H9 (cell line): ENCODE results near the gene GARRE1. TPM values are rescaled to one million over a fixed set of nuclear protein-coding genes. Genes with fewer than 3 reads are reported as not detected.

Experiments used
- DNase-seq: peaks from one replicate; pipeline ENCODE4 v3.0.0-alpha.2; 2017
- H2AFZ ChIP-seq: one replicate; pipeline ENCODE4 v1.6.1; 2013; ENCODE audit warnings: mild to moderate bottlenecking, low read length, control low read depth, moderate library complexity
- H2AK5ac ChIP-seq: 2 replicates; pipeline ENCODE4 v1.6.1; 2013; ENCODE audit warnings: low read length, control low read depth, mixed read lengths; ENCODE audit not compliant: insufficient read length
- H2BK120ac ChIP-seq: one replicate; pipeline ENCODE4 v1.6.1; 2013; ENCODE audit warnings: low read depth, mild to moderate bottlenecking, low read length, control low read depth, inconsistent platforms; ENCODE audit not compliant: poor library complexity, severe bottlenecking
- H2BK12ac ChIP-seq: 2 replicates; pipeline ENCODE4 v1.6.1; 2013; ENCODE audit warnings: low read length, control low read depth, mixed read lengths, low read depth; ENCODE audit not compliant: insufficient read length
- H2BK15ac ChIP-seq: 2 replicates; pipeline ENCODE4 v1.6.1; 2013; ENCODE audit warnings: low read depth, low read length, control low read depth
- H2BK20ac ChIP-seq: one replicate; pipeline ENCODE4 v1.6.1; 2013; ENCODE audit warnings: low read depth, mild to moderate bottlenecking, low read length, control low read depth, inconsistent platforms; ENCODE audit not compliant: poor library complexity, severe bottlenecking
- H2BK5ac ChIP-seq: 2 replicates; pipeline ENCODE4 v1.6.1; 2013; ENCODE audit warnings: low read length, control low read depth, mixed read lengths; ENCODE audit not compliant: insufficient read length
- H3K14ac ChIP-seq: 2 replicates; pipeline ENCODE4 v1.6.1; 2013; ENCODE audit warnings: low read length, control low read depth; ENCODE audit not compliant: insufficient read depth
- H3K18ac ChIP-seq: 2 replicates; pipeline ENCODE4 v1.6.1; 2013; ENCODE audit warnings: low read depth, mild to moderate bottlenecking, mixed read lengths, low read length, control low read depth; ENCODE audit not compliant: insufficient read length
- H3K23ac ChIP-seq: 2 replicates; pipeline ENCODE4 v1.6.1; 2013; ENCODE audit warnings: low read length, control low read depth, mixed read lengths, low read depth; ENCODE audit not compliant: insufficient read length
- H3K23me2 ChIP-seq: 2 replicates; pipeline ENCODE4 v1.6.1; 2013; ENCODE audit warnings: low read depth, mild to moderate bottlenecking, mixed read lengths, low read length, control low read depth; ENCODE audit not compliant: insufficient read length, poor library complexity, severe bottlenecking
- H3K27ac ChIP-seq: 2 replicates; pipeline ENCODE4 v1.5.1; 2013; ENCODE audit warnings: low read length, control low read depth, mixed read lengths, low read depth; ENCODE audit not compliant: insufficient read length
- H3K27me3 ChIP-seq: 2 replicates; pipeline ENCODE4 v1.6.1; 2013; ENCODE audit warnings: low read length, control low read depth, inconsistent platforms; ENCODE audit not compliant: insufficient read depth
- H3K4ac ChIP-seq: 2 replicates; pipeline ENCODE4 v1.6.1; 2013; ENCODE audit warnings: low read depth, mild to moderate bottlenecking, control low read depth, inconsistent platforms, low read length, moderate library complexity
- H3K4me1 ChIP-seq: 2 replicates; pipeline ENCODE4 v1.6.1; 2013; ENCODE audit warnings: low read length, control low read depth, inconsistent platforms; ENCODE audit not compliant: insufficient read depth
- H3K4me2 ChIP-seq: 2 replicates; pipeline ENCODE4 v1.6.1; 2013; ENCODE audit warnings: low read length, control low read depth, mixed read lengths; ENCODE audit not compliant: insufficient read length, insufficient read depth
- H3K56ac ChIP-seq: 2 replicates; pipeline ENCODE4 v1.6.1; 2013; ENCODE audit warnings: low read depth, mild to moderate bottlenecking, mixed read lengths, low read length, control low read depth; ENCODE audit not compliant: insufficient read length
- H3K79me1 ChIP-seq: 2 replicates; pipeline ENCODE4 v1.6.1; 2013; ENCODE audit warnings: low read depth, mild to moderate bottlenecking, moderate library complexity, low read length, control low read depth, inconsistent platforms; ENCODE audit not compliant: insufficient read depth, poor library complexity, severe bottlenecking
- H3K79me2 ChIP-seq: 2 replicates; pipeline ENCODE4 v1.6.1; 2013; ENCODE audit warnings: low read length, control low read depth, inconsistent platforms; ENCODE audit not compliant: insufficient read depth
- H3K9ac ChIP-seq: 2 replicates; pipeline ENCODE4 v1.6.1; 2013; ENCODE audit warnings: low read length, control low read depth, mixed read lengths; ENCODE audit not compliant: insufficient read length; ENCODE audit errors: extremely low read depth
- H3K9me3 ChIP-seq: one replicate; pipeline ENCODE4 v1.6.1; 2013; ENCODE audit warnings: low read depth, low read length, inconsistent platforms; ENCODE audit not compliant: control insufficient read depth
- H3T11ph ChIP-seq: one replicate; pipeline ENCODE4 v1.6.1; 2013; ENCODE audit warnings: mild to moderate bottlenecking, low read length, control low read depth, inconsistent platforms
- H4K20me1 ChIP-seq: one replicate; pipeline ENCODE4 v1.6.1; 2013; ENCODE audit not compliant: control insufficient read depth, insufficient read length, insufficient read depth
- H4K5ac ChIP-seq: 2 replicates; pipeline ENCODE4 v1.6.1; 2013; ENCODE audit warnings: low read depth, mild to moderate bottlenecking, mixed read lengths, low read length, control low read depth; ENCODE audit not compliant: insufficient read length
- H4K8ac ChIP-seq: replicated peaks from 2 replicates; pipeline ENCODE4 v1.6.1; 2013; ENCODE audit warnings: low read length, control low read depth, mixed read lengths, low read depth; ENCODE audit not compliant: insufficient read length
- H4K91ac ChIP-seq: 2 replicates; pipeline ENCODE4 v1.6.1; 2013; ENCODE audit warnings: low read depth, mild to moderate bottlenecking, moderate library complexity, mixed read lengths, low read length, control low read depth; ENCODE audit not compliant: insufficient read length
- H3K27ac Mint-ChIP-seq, 3 experiments: 2 replicates in 2 of 3; 3 replicates in 1 of 3; pipeline ENCODE4 v1.8.0; 2020 to 2021; ENCODE audit warnings: mixed read lengths in 3 of 3, mild to moderate bottlenecking in 1 of 3, moderate library complexity in 1 of 3
- H3K27me3 Mint-ChIP-seq: 2 replicates; pipeline ENCODE4 v1.8.0; 2021; ENCODE audit warnings: low read depth, mild to moderate bottlenecking, moderate library complexity, mixed read lengths
- H3K36me3 Mint-ChIP-seq, 3 experiments: 2 replicates in 2 of 3; 3 replicates in 1 of 3; pipeline ENCODE4 v1.8.0; 2020 to 2021; ENCODE audit warnings: low read depth in 3 of 3, mixed read lengths in 3 of 3; ENCODE audit not compliant: insufficient read depth in 1 of 3
- H3K4me1 Mint-ChIP-seq, 2 experiments: 2 replicates each; pipeline ENCODE4 v1.8.0; 2020; ENCODE audit warnings: mixed read lengths in 2 of 2
- H3K4me3 Mint-ChIP-seq, 2 experiments: 2 replicates in 1 of 2; 3 replicates in 1 of 2; pipeline ENCODE4 v1.8.0; 2020 to 2021; ENCODE audit warnings: mild to moderate bottlenecking in 2 of 2, mixed read lengths in 2 of 2, moderate library complexity in 1 of 2
- H3K9me3 Mint-ChIP-seq, 2 experiments: 2 replicates in 1 of 2; 3 replicates in 1 of 2; pipeline ENCODE4 v1.8.0; 2020; ENCODE audit warnings: mild to moderate bottlenecking in 2 of 2, mixed read lengths in 2 of 2, moderate library complexity in 1 of 2
- whole genome bisulfite sequencing: extraction: QIAGEN DNeasy Blood & Tissue Kit; methylation state at CpG from one replicate; pipeline ENCODE4 v1.1.7; 2013; ENCODE audit warnings: missing lambda C conversion rate, low lambda C conversion rate, mixed read lengths; ENCODE audit not compliant: insufficient read length; ENCODE audit errors: extremely low coverage; 5-methylcytosine and 5-hydroxymethylcytosine counted together
- total RNA-seq: library from RNA; stranded (reverse); gene quantifications from 2 replicates; pipeline ENCODE4 v1.2.1, GENCODE V29; 2021
- TF ChIP-seq, protein P1 (sequence below): fragments of 200-600 bp; sonication (generic); conservative IDR thresholded peaks from 3 replicates; pipeline ENCODE4 v1.8.0; 2021; ENCODE audit warnings: antibody characterized with exemption, mild to moderate bottlenecking

GARRE1 gene
- total RNA-seq, 1 experiment from 2014 or later: 24.1 TPM

DNA sequence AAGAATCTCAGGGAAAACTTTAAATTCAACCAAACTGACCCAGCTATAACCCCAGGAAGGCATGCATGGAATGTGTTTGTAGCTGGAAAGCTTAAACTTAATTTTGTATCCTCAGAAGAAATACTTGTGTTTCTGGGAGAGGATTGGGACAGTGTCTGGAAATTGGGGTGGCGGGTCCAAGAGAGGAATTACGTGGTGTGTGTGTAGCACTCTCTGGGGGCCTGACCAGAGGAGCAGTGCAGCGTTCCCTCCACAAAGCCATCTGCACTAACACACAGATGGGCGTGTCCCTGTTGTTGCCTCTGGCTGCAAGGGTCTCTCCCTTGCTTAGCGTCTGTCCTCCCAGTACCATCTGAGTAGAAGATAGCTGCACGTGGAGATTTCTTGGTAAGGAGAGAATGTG, 6.4 kb downstream of the GARRE1 start:
- H3K4me3 Mint-ChIP-seq: no peak overlapping the region

More for the DNA sequence above, 6.4 kb downstream of the GARRE1 start:
- Histone ChIP-seq H3K14ac (no peak overlapping the region), H3K79me2 (peaks cover 4% of the 10 kb centered on the region; the same call in 1 of the 2 replicates), H3K27me3 (no peaks in the 10 kb centered on the region), H4K8ac (no peak overlapping the region), H2BK20ac (no peak overlapping the region), H3K4me2 (no peak overlapping the region), H3K4me1 (peaks cover 9% of the 10 kb centered on the region; the same call in 1 of the 2 replicates), H3K79me1 (peaks cover 2% of the 10 kb centered on the region), H3K9ac (no peak overlapping the region), H4K20me1 (no peaks in the 10 kb centered on the region), H3K56ac (no peak overlapping the region), H2BK15ac (no peak overlapping the region), H3K4ac (no peak overlapping the region), H3K23ac (no peak overlapping the region), H3K18ac (no peak overlapping the region), H2AFZ (no peak overlapping the region), H2AK5ac (no peak overlapping the region), H4K91ac (no peak overlapping the region), H4K5ac (no peak overlapping the region), H3K23me2 (no peaks in the 10 kb centered on the region), H3T11ph (no peak overlapping the region), H3K27ac (no peak overlapping the region), H2BK5ac (no peak overlapping the region), H3K9me3 (no peaks in the 10 kb centered on the region), H2BK12ac (no peak overlapping the region), H2BK120ac (no peak overlapping the region)
- H3K27ac Mint-ChIP-seq: peak overlapping the region in 2 of 3 experiments; percentile 14 to 78; a peak in 3 of 7 replicates
- peaks cover 34 to 40% of the 10 kb centered on the region in 2 experiments for H3K4me1 Mint-ChIP-seq
- peak; percentile 44 for DNase-seq
- H3K27me3 Mint-ChIP-seq: no peaks in the 10 kb centered on the region
- H3K9me3 Mint-ChIP-seq: no peaks in the 10 kb centered on the region
- no peaks in the 10 kb centered on the region; a peak in 3 of 7 replicates for H3K36me3 Mint-ChIP-seq
- TF ChIP-seq, protein P1, sequence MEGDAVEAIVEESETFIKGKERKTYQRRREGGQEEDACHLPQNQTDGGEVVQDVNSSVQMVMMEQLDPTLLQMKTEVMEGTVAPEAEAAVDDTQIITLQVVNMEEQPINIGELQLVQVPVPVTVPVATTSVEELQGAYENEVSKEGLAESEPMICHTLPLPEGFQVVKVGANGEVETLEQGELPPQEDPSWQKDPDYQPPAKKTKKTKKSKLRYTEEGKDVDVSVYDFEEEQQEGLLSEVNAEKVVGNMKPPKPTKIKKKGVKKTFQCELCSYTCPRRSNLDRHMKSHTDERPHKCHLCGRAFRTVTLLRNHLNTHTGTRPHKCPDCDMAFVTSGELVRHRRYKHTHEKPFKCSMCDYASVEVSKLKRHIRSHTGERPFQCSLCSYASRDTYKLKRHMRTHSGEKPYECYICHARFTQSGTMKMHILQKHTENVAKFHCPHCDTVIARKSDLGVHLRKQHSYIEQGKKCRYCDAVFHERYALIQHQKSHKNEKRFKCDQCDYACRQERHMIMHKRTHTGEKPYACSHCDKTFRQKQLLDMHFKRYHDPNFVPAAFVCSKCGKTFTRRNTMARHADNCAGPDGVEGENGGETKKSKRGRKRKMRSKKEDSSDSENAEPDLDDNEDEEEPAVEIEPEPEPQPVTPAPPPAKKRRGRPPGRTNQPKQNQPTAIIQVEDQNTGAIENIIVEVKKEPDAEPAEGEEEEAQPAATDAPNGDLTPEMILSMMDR: no peak
- WGBS: no CpG with 5 or more reads among the region's 6 CpGs
